COLO829 (cell line): Measurements from ENCODE around the gene OR1E2.
"Not testable (repeated sequence)": the region's sequence is repeated elsewhere in the genome, so short reads cannot be mapped to it uniquely, and the experiment has no call there.

Source experiments
- DNase-seq: peaks from one replicate; pipeline ENCODE4 v3.0.0; 2012; ENCODE audit warnings: low spot score

Gene OR1E2

DNA sequence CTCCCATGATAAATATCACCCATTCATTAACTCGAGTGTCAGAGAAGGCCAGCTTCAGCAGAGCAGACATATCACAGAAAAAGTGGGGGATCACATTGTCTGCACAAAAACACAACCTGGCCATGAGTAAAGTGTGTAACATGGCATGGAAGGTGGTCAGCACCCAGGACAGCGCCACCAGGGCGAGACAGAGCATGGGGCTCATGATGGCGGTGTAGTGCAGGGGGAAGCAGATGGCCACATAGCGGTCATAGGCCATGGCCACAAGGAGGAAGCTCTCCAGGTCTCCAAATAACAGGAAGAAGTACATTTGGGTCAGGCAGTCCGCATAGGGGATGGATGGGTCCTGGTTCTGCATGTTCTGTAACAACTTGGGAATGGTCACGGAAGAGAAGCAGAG lies 35.8 kb downstream of the OR1E2 start:
- DNase-seq: not testable (repeated sequence)

DNA sequence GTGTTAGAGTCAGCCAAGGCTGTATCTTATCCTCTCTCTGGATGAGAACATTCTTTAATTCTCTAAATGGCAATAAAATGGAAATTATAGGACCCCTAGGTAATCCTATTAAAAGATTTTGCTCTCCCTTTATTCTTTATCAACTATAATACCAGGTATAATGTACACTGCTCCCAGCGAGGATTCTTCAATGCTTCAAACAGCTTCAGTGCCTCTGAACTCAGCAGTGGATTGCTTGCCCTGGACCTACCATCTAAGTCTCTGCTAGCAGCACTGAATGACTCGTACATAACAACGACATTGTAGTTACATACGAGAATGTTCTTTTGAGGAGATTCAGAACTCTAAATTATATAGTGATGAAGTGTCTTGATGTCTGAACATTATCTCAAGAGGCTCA lies 43.9 kb downstream of the OR1E2 start:
- no peak for DNase-seq

DNA sequence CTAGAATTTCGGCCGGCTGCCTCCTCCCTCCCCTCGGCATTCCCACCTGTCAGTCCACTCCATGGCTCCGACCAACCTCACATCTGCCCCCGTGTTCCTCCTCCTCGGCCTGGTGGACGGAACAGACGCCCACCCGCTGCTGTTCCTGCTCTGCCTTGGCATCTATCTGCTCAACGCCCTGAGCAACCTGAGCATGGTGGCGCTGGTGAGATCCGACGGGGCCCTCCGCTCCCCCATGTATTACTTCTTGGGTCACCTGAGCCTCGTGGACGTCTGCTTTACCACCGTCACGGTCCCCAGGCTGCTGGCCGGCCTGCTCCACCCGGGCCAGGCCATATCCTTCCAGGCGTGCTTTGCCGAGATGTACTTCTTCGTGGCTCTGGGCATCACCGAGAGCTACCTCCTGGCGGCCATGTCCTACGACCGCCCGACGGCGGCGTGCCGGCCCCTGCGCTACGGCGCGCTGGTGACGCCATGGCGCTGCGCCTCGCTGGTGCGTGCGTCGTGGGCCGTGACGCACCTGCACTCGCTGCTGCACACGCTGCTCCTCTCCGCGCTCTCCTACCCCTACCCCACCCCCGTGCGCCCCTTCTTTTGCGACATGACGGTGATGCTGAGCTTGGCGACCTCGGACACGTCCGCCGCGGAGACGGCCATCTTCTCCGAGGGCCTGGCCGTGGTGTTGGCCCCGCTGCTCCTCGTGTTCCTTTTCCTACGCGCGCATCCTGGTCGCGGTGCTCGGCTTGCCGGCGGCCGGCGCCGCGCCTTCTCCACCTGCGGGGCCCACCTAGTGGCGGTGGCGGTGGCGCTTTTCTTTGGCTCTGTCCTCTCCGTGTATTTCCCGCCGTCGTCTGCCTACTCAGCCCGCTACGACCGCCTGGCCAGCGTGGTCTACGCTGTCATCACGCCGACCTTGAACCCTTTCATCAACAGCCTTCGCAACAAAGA lies 47.5 kb downstream of the OR1E2 start, which contains the start of gene OR3A2:
Gene OR3A2 (minus strand): TSS at position 440 of the 948 bp plus-strand sequence.
- no peak for DNase-seq
